CD14-positive monocyte (primary cell): ENCODE data around the gene ACTR5. TPM values are rescaled to one million over a fixed set of nuclear protein-coding genes. Genes with fewer than 3 reads are reported as not detected.

ENCODE experiments used
- DNase-seq, 3 donors: peaks; one replicate each; pipeline ENCODE4 v3.0.0-alpha.2; 2011 to 2022
- H2AFZ ChIP-seq: 2 replicates; pipeline ENCODE4 v1.6.0; 2012; ENCODE audit warnings: mild to moderate bottlenecking, low read depth, low read length, inconsistent platforms; ENCODE audit not compliant: insufficient read depth, poor library complexity, severe bottlenecking
- H3K27ac ChIP-seq, 2 donors: 1 replicate in 1 of 2; 2 replicates in 1 of 2; pipeline ENCODE4 v1.5.1; 2012 to 2013; ENCODE audit warnings: low read length in 2 of 2, control low read depth in 1 of 2, inconsistent platforms in 1 of 2, low read depth in 1 of 2, mild to moderate bottlenecking in 1 of 2
- H3K27me3 ChIP-seq, 2 donors: one replicate each; pipeline versions ENCODE4 v1.6.0 to v1.6.1; 2011 to 2013; ENCODE audit warnings: low read length in 2 of 2; ENCODE audit not compliant: control insufficient read depth in 2 of 2, insufficient read depth in 2 of 2
- H3K36me3 ChIP-seq, 2 donors: replicated peaks in 1 of 2; 1 replicate in 1 of 2; 2 replicates in 1 of 2; pipeline versions ENCODE4 v1.5.1 to v1.6.1; 2012 to 2013; ENCODE audit warnings: low read length in 2 of 2, control low read depth in 1 of 2, inconsistent platforms in 1 of 2, mild to moderate bottlenecking in 1 of 2; ENCODE audit not compliant: insufficient read depth in 2 of 2, control insufficient read depth in 1 of 2
- H3K4me1 ChIP-seq, 2 donors: 1 replicate in 1 of 2; 2 replicates in 1 of 2; pipeline versions ENCODE4 v1.5.1 to v1.6.1; 2012 to 2013; ENCODE audit warnings: low read length in 2 of 2, control low read depth in 1 of 2, inconsistent platforms in 1 of 2, mild to moderate bottlenecking in 1 of 2, moderate library complexity in 1 of 2; ENCODE audit not compliant: insufficient read depth in 2 of 2, control insufficient read depth in 1 of 2
- H3K4me2 ChIP-seq: replicated peaks from 2 replicates; pipeline ENCODE3; 2012; ENCODE audit warnings: low read length, moderate library complexity, mild to moderate bottlenecking; ENCODE audit not compliant: poor library complexity, severe bottlenecking; ENCODE audit errors: extremely low read depth
- H3K4me3 ChIP-seq, 3 experiments: fragments of 200-600 bp in 1 of 3; sonication (generic) in 1 of 3; replicated peaks in 1 of 3; 1 replicate in 2 of 3; 2 replicates in 1 of 3; pipeline ENCODE4 v1.5.1; 2011 to 2013; ENCODE audit warnings: low read length in 3 of 3, mild to moderate bottlenecking in 3 of 3, control low read depth in 2 of 3, low read depth in 2 of 3, inconsistent platforms in 1 of 3, moderate library complexity in 1 of 3
- H3K79me2 ChIP-seq: 2 replicates; pipeline ENCODE4 v1.6.0; 2012; ENCODE audit warnings: mild to moderate bottlenecking, control low read depth, inconsistent platforms, low read length, moderate library complexity; ENCODE audit not compliant: insufficient read depth
- H3K9ac ChIP-seq: 2 replicates; pipeline ENCODE4 v1.6.0; 2017; ENCODE audit warnings: low read length, mild to moderate bottlenecking; ENCODE audit not compliant: insufficient read depth, poor library complexity, severe bottlenecking
- H3K9me3 ChIP-seq, 2 donors: replicated peaks in 1 of 2; 1 replicate in 1 of 2; 2 replicates in 1 of 2; pipeline versions ENCODE4 v1.5.1 to v1.6.1; 2012 to 2013; ENCODE audit warnings: low read length in 2 of 2, control low read depth in 1 of 2; ENCODE audit not compliant: control insufficient read depth in 1 of 2, insufficient read depth in 1 of 2
- H4K20me1 ChIP-seq: 2 replicates; pipeline ENCODE4 v1.6.0; 2012; ENCODE audit warnings: mild to moderate bottlenecking, low read length, control low read depth, moderate library complexity; ENCODE audit not compliant: insufficient read depth
- H3K27ac Mint-ChIP-seq, 7 donors: one replicate each; pipeline ENCODE4 v1.8.0; 2020; ENCODE audit warnings: mild to moderate bottlenecking in 7 of 7, mixed read lengths in 7 of 7, moderate library complexity in 6 of 7, inconsistent platforms in 2 of 7
- H3K27me3 Mint-ChIP-seq, 3 donors: one replicate each; pipeline ENCODE4 v1.8.0; 2021 to 2022; ENCODE audit warnings: low read depth in 3 of 3, mild to moderate bottlenecking in 3 of 3, mixed read lengths in 3 of 3, moderate library complexity in 3 of 3, inconsistent platforms in 1 of 3
- H3K36me3 Mint-ChIP-seq, 2 donors: one replicate each; pipeline ENCODE4 v1.8.0; 2020; ENCODE audit warnings: mixed read lengths in 2 of 2, inconsistent platforms in 1 of 2, mild to moderate bottlenecking in 1 of 2
- H3K4me1 Mint-ChIP-seq: one replicate; pipeline ENCODE4 v1.8.0; 2020; ENCODE audit warnings: mild to moderate bottlenecking, mixed read lengths
- H3K4me3 Mint-ChIP-seq, 2 donors: one replicate each; pipeline ENCODE4 v1.8.0; 2020; ENCODE audit warnings: mild to moderate bottlenecking in 2 of 2, mixed read lengths in 2 of 2, moderate library complexity in 1 of 2
- H3K9me3 Mint-ChIP-seq, 7 donors: one replicate each; pipeline ENCODE4 v1.8.0; 2020 to 2022; ENCODE audit warnings: mixed read lengths in 7 of 7, mild to moderate bottlenecking in 6 of 7, moderate library complexity in 6 of 7, inconsistent platforms in 2 of 7
- WGBS: methylation state at CpG from one replicate; pipeline ENCODE4 v1.1.5; 2013; ENCODE audit warnings: missing lambda C conversion rate; ENCODE audit not compliant: insufficient coverage; 5-methylcytosine and 5-hydroxymethylcytosine counted together
- intact Hi-C, 2 donors: fragments of 100-400 bp; cut with micrococcal nuclease; formaldehyde crosslinking; loops; one replicate each; pipeline versions ENCODE4 v1.15.0 to v1.15.1; 2023
- polyA plus RNA-seq, 3 donors: library from polyadenylated mRNA; depleted of rRNA in 1 of 3; unstranded in 2 of 3; stranded (reverse) in 1 of 3; fragments of 300-500 nt in 2 of 3; fragments of >200 nt in 1 of 3; fragmentation: Illumina TruSeq in 2 of 3; gene quantifications; 1 replicate in 2 of 3; 2 replicates in 1 of 3; pipeline ENCODE4 v1.2.3, GENCODE V29; 2012 to 2021
- TF ChIP-seq, protein P1 (sequence below): fragments of 200-600 bp; IDR thresholded peaks from one replicate; pipeline ENCODE4 v1.8.0; 2022; ENCODE audit warnings: antibody characterized with exemption, mild to moderate bottlenecking

ACTR5 gene
- polyA plus RNA-seq, 3 donors, result 6.6 to 15.6 (median 7.3) TPM

DNA sequence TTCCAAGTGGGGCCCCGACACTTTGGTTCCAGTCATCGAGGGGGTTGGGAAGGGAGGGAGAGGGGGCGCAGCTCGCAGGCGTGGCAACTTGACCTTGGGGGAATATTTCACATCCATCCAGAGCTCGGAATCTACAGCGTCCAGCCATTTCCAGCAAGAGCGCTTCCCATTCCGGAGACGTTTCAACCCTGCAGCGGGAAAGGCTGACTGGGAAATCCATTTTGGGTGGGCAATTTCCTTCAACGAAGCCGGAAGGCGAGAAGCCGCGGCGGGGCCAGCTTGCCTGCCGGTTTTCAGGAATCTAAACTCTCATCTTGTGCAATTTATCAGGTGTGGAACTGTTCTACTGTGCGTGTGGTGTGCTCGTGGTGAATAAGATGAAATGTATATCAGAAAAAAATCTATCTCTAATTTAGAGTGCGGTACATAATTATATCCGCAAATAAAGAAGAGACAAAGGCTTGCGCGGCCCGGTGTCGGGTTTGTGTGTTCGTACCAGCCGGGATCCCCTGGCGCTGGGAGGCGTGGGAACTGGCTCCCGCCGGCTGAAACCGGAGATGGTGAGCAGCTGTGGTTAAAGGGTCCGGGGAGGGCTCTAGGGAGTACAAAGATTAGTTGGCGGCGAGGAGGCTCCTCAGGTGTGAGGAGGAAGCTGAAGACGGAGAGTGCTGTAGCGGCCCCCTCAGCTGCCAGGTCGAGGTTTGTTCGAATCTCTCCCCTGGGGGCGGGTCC is 19.2 kb upstream of the ACTR5 start:
- H4K20me1 ChIP-seq, result no peaks in the 10 kb centered on the region
- WGBS, result 4% methylated on average over 18 of the region's 41 CpGs
- H3K4me2 ChIP-seq, result no peak overlapping the region
- no peaks in the 10 kb centered on the region for H3K36me3 ChIP-seq
- H3K4me3 Mint-ChIP-seq, result peak overlapping the region in 1 of 2 donors; percentile 88
- H3K27ac Mint-ChIP-seq, result no peak overlapping the region
- intact Hi-C loops, result no loop called here
- DNase-seq, result no peak
- H3K9ac ChIP-seq, result no peak overlapping the region
- H3K9me3 ChIP-seq, result peaks cover 5 to 56% of the 10 kb centered on the region in 2 donors
- no peak overlapping the region for H3K27ac ChIP-seq
- peaks cover 8 to 12% of the 10 kb centered on the region in 2 donors for H3K4me1 ChIP-seq
- peaks cover 3 to 20% of the 10 kb centered on the region in 2 donors for H3K36me3 Mint-ChIP-seq
- H3K9me3 Mint-ChIP-seq, result peaks cover 0 to 46% (median 21%) of the 10 kb centered on the region in 7 donors
- TF ChIP-seq, protein P1, sequence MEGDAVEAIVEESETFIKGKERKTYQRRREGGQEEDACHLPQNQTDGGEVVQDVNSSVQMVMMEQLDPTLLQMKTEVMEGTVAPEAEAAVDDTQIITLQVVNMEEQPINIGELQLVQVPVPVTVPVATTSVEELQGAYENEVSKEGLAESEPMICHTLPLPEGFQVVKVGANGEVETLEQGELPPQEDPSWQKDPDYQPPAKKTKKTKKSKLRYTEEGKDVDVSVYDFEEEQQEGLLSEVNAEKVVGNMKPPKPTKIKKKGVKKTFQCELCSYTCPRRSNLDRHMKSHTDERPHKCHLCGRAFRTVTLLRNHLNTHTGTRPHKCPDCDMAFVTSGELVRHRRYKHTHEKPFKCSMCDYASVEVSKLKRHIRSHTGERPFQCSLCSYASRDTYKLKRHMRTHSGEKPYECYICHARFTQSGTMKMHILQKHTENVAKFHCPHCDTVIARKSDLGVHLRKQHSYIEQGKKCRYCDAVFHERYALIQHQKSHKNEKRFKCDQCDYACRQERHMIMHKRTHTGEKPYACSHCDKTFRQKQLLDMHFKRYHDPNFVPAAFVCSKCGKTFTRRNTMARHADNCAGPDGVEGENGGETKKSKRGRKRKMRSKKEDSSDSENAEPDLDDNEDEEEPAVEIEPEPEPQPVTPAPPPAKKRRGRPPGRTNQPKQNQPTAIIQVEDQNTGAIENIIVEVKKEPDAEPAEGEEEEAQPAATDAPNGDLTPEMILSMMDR, result no peak
- no peak overlapping the region for H2AFZ ChIP-seq
- peaks cover 92 to 98% (median 96%) of the 10 kb centered on the region in 3 donors for H3K27me3 Mint-ChIP-seq
- H3K4me1 Mint-ChIP-seq, result peaks cover 45% of the 10 kb centered on the region
- no peak overlapping the region for H3K4me3 ChIP-seq
- peaks cover 81 to 98% of the 10 kb centered on the region in 2 donors for H3K27me3 ChIP-seq
- H3K79me2 ChIP-seq, result no peaks in the 10 kb centered on the region

DNA sequence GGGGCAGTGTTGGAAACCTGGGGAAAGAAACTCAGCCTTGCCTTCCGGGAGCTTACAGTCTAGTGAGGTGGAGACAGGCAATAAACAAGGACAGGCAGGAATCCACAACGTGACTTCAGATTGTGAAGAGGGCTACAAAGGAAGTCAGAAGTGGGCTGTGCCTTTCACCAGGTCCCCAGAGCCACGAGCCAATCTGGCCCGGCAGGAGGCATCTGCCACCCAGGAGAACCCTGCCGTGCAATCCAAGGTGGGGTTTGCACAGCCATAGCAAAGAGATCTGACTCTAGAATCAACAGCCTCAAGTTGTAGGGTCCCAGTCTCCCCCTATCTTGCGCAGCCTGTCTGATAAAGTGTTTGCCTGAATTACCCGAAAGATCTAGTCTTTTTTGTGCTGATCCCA is 18.5 kb upstream of the ACTR5 start:
- Histone ChIP-seq H3K79me2 (no peaks in the 10 kb centered on the region), H3K27me3 (peaks cover 80 to 96% of the 10 kb centered on the region in 2 donors), H3K9me3 (peaks cover 5 to 53% of the 10 kb centered on the region in 2 donors), H2AFZ (no peak overlapping the region), H4K20me1 (no peaks in the 10 kb centered on the region), H3K4me1 (peaks cover 8 to 12% of the 10 kb centered on the region in 2 donors), H3K4me3 (no peak overlapping the region), H3K9ac (no peak overlapping the region), H3K4me2 (no peak overlapping the region), H3K27ac (no peak overlapping the region), H3K36me3 (no peaks in the 10 kb centered on the region)
- TF ChIP-seq, protein P1, result no peak
- peaks cover 3 to 20% of the 10 kb centered on the region in 2 donors for H3K36me3 Mint-ChIP-seq
- no peak overlapping the region for H3K27ac Mint-ChIP-seq
- peaks cover 0 to 46% (median 19%) of the 10 kb centered on the region in 7 donors for H3K9me3 Mint-ChIP-seq
- peaks cover 41% of the 10 kb centered on the region for H3K4me1 Mint-ChIP-seq
- DNase-seq, result no peak
- H3K4me3 Mint-ChIP-seq, result peak overlapping the region in 1 of 2 donors; percentile 80
- intact Hi-C loops, result no loop called here
- H3K27me3 Mint-ChIP-seq, result peaks cover 93 to 98% (median 96%) of the 10 kb centered on the region in 3 donors
- 14% methylated on average over 6 of the region's 7 CpGs for WGBS
